ENCODE results near the gene UBL3.

DNA sequence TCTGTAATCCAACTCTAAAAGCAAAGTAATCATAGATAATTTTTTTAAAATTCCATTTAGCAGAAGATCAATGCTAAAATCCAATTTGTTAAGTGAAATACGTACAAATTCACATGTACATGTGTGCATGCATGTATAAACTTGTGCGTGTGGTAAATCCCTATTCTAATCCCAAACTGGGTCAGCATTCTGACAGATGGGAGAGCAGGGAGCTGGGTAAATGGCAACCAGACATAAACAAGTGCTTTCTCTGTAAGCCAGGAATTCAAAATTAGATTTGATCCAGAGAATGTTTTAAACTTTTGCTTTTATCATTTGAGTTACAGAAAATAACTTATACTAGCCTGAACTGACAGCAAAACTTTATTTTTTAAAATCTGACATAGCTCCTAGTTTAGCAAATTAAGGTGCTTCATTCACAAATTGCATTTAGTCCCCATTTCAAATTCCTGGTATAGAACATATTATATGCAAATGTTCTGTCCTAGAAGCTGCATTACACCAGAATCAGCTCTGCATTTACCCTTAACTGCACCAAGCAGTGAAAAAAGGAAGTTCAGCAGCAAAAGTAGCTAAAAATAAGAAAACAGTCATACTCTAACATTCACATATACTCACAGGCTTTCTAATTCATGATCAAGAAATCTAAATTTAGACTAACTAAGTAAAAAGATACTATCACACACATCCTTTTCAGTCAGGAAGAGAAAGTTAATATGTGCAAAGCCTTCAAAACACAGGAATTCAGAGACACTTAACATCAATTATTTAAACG is 32.6 kb downstream of the UBL3 start:
- no peak for TF ChIP-seq JUND (IDR thresholded peaks at IDR 0.05; ENCODE audit: low read depth, low read length)
- TF ChIP-seq POLR2A (IDR thresholded peaks at IDR 0.05; ENCODE audit: low read depth, low read length), result no peak
- TF ChIP-seq, protein P1, sequence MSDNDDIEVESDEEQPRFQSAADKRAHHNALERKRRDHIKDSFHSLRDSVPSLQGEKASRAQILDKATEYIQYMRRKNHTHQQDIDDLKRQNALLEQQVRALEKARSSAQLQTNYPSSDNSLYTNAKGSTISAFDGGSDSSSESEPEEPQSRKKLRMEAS (IDR thresholded peaks at IDR 0.05; ENCODE audit: low read depth, low read length), result no peak
- TF ChIP-seq ZNF384 (IDR thresholded peaks at IDR 0.05; ENCODE audit: borderline replicate concordance, low read depth, low read length), result no peak
- TF ChIP-seq FOXK2 (IDR thresholded peaks at IDR 0.05), result no peak
- TF ChIP-seq RAD21 (IDR thresholded peaks at IDR 0.05; ENCODE audit: insufficient read depth, low read depth, low read length), result 0 out of 2 replicates have a peak, but pooled peaks have one; percentile 12
- no peak for TF ChIP-seq NFYB (IDR thresholded peaks at IDR 0.05; ENCODE audit: insufficient read depth, low read depth, low read length)
